ENCODE results near the gene CACNB2.

The CACNB2 gene

GRCh38 chr10:18293536-18294510 is 153.6 kb downstream of the CACNB2 start:
- no peak for DNase-seq
- Mint-ChIP-seq H3K36me3 (ENCODE audit: low read depth) (no peaks in the 10 kb centered on the region), H3K27me3 (peaks cover 8% of the 10 kb centered on the region), H3K9me3 (no peaks in the 10 kb centered on the region), H3K4me1 (ENCODE audit: low read depth) (no peaks in the 10 kb centered on the region), H3K4me3 (no peak overlapping the region), H3K27ac (no peak overlapping the region)

GRCh38 chr10:18294633-18295032 is 154.4 kb downstream of the CACNB2 start:
- no peaks in the 10 kb centered on the region for H3K4me1 Mint-ChIP-seq (ENCODE audit: low read depth)
- no peaks in the 10 kb centered on the region for H3K36me3 Mint-ChIP-seq (ENCODE audit: low read depth)
- DNase-seq = no peak
- H3K4me3 Mint-ChIP-seq = no peak overlapping the region
- H3K27me3 Mint-ChIP-seq = peaks cover 8% of the 10 kb centered on the region
- H3K9me3 Mint-ChIP-seq = no peaks in the 10 kb centered on the region
- H3K27ac Mint-ChIP-seq = no peak overlapping the region

GRCh38 chr10:18297659-18298058 is 157.4 kb downstream of the CACNB2 start:
- Mint-ChIP-seq H3K36me3 (ENCODE audit: low read depth) (no peaks in the 10 kb centered on the region), H3K4me1 (ENCODE audit: low read depth) (no peaks in the 10 kb centered on the region)

GRCh38 chr10:18298256-18298655 is 158.0 kb downstream of the CACNB2 start:
- Mint-ChIP-seq H3K27ac (no peak overlapping the region), H3K4me3 (no peak overlapping the region), H3K36me3 (ENCODE audit: low read depth) (no peaks in the 10 kb centered on the region), H3K4me1 (ENCODE audit: low read depth) (no peaks in the 10 kb centered on the region), H3K27me3 (peaks cover 8% of the 10 kb centered on the region), H3K9me3 (no peaks in the 10 kb centered on the region)
- DNase-seq = no peak

More at GRCh38 chr10:18297659-18298058, 157.4 kb downstream of the CACNB2 start:
- Mint-ChIP-seq H3K27me3 (peaks cover 8% of the 10 kb centered on the region), H3K4me3 (no peak overlapping the region), H3K9me3 (no peaks in the 10 kb centered on the region), H3K27ac (no peak overlapping the region)
- no peak for DNase-seq

- Mint-ChIP-seq H3K9me3 (no peaks in the 10 kb centered on the region), H3K36me3 (ENCODE audit: low read depth) (no peaks in the 10 kb centered on the region), H3K4me3 (no peak overlapping the region), H3K4me1 (ENCODE audit: low read depth) (no peaks in the 10 kb centered on the region), H3K27me3 (no peaks in the 10 kb centered on the region), H3K27ac (no peak overlapping the region)
- no peak for DNase-seq
Measured at GRCh38 chr10:18303851-18304801, 163.9 kb downstream of the CACNB2 start.

GRCh38 chr10:18306031-18306430 is 165.8 kb downstream of the CACNB2 start:
- Mint-ChIP-seq H3K4me3 (no peak overlapping the region), H3K36me3 (ENCODE audit: low read depth) (no peaks in the 10 kb centered on the region), H3K27ac (no peak overlapping the region), H3K27me3 (no peaks in the 10 kb centered on the region), H3K4me1 (ENCODE audit: low read depth) (no peaks in the 10 kb centered on the region), H3K9me3 (no peaks in the 10 kb centered on the region)
- no peak for DNase-seq

GRCh38 chr10:18308600-18308999 is 168.4 kb downstream of the CACNB2 start:
- Mint-ChIP-seq H3K9me3 (no peaks in the 10 kb centered on the region), H3K4me3 (no peak overlapping the region), H3K27ac (no peak overlapping the region), H3K36me3 (ENCODE audit: low read depth) (no peaks in the 10 kb centered on the region), H3K4me1 (ENCODE audit: low read depth) (no peaks in the 10 kb centered on the region), H3K27me3 (no peaks in the 10 kb centered on the region)
- no peak for DNase-seq

- Mint-ChIP-seq H3K4me1 (ENCODE audit: low read depth) (no peaks in the 10 kb centered on the region), H3K9me3 (no peaks in the 10 kb centered on the region), H3K27me3 (peaks cover 3% of the 10 kb centered on the region), H3K27ac (no peak overlapping the region), H3K36me3 (ENCODE audit: low read depth) (no peaks in the 10 kb centered on the region), H3K4me3 (no peak overlapping the region)
- DNase-seq = no peak
Measured at GRCh38 chr10:18310761-18311160, 170.5 kb downstream of the CACNB2 start.

GRCh38 chr10:18312374-18313139 is 172.3 kb downstream of the CACNB2 start:
- Mint-ChIP-seq H3K36me3 (ENCODE audit: low read depth) (no peaks in the 10 kb centered on the region), H3K27me3 (peaks cover 7% of the 10 kb centered on the region), H3K4me1 (ENCODE audit: low read depth) (no peaks in the 10 kb centered on the region), H3K4me3 (no peak overlapping the region), H3K9me3 (no peaks in the 10 kb centered on the region), H3K27ac (no peak overlapping the region)
- no peak for DNase-seq

- H3K4me1 Mint-ChIP-seq (ENCODE audit: low read depth) = no peaks in the 10 kb centered on the region
- H3K27ac Mint-ChIP-seq = no peak overlapping the region
- no peak for DNase-seq
- peaks cover 7% of the 10 kb centered on the region for H3K27me3 Mint-ChIP-seq
- H3K9me3 Mint-ChIP-seq = no peaks in the 10 kb centered on the region
- no peaks in the 10 kb centered on the region for H3K36me3 Mint-ChIP-seq (ENCODE audit: low read depth)
- H3K4me3 Mint-ChIP-seq = no peak overlapping the region
Measured at GRCh38 chr10:18313140-18313530, 172.9 kb downstream of the CACNB2 start.

- Mint-ChIP-seq H3K4me3 (no peak overlapping the region), H3K27me3 (peaks cover 7% of the 10 kb centered on the region), H3K9me3 (no peaks in the 10 kb centered on the region), H3K27ac (no peak overlapping the region), H3K4me1 (ENCODE audit: low read depth) (no peaks in the 10 kb centered on the region), H3K36me3 (ENCODE audit: low read depth) (no peaks in the 10 kb centered on the region)
- DNase-seq = no peak
Measured at GRCh38 chr10:18313626-18314025, 173.4 kb downstream of the CACNB2 start.

- Mint-ChIP-seq H3K27me3 (peaks cover 6% of the 10 kb centered on the region), H3K4me3 (no peak overlapping the region), H3K9me3 (no peaks in the 10 kb centered on the region), H3K36me3 (ENCODE audit: low read depth) (no peaks in the 10 kb centered on the region), H3K4me1 (ENCODE audit: low read depth) (no peaks in the 10 kb centered on the region), H3K27ac (no peak overlapping the region)
- no peak for DNase-seq
Measured at GRCh38 chr10:18319628-18320027, 179.4 kb downstream of the CACNB2 start.

GRCh38 chr10:18321371-18321770 is 181.1 kb downstream of the CACNB2 start:
- Mint-ChIP-seq H3K4me3 (no peak overlapping the region), H3K27ac (no peak overlapping the region), H3K4me1 (ENCODE audit: low read depth) (no peaks in the 10 kb centered on the region), H3K36me3 (ENCODE audit: low read depth) (no peaks in the 10 kb centered on the region), H3K9me3 (no peaks in the 10 kb centered on the region), H3K27me3 (peaks cover 4% of the 10 kb centered on the region)
- DNase-seq = no peak

GRCh38 chr10:18323916-18324315 is 183.7 kb downstream of the CACNB2 start:
- no peak overlapping the region for H3K4me3 Mint-ChIP-seq
- no peaks in the 10 kb centered on the region for H3K27me3 Mint-ChIP-seq
- H3K9me3 Mint-ChIP-seq = no peaks in the 10 kb centered on the region

More at GRCh38 chr10:18323916-18324315, 183.7 kb downstream of the CACNB2 start:
- DNase-seq = no peak
- Mint-ChIP-seq H3K36me3 (ENCODE audit: low read depth) (no peaks in the 10 kb centered on the region), H3K4me1 (ENCODE audit: low read depth) (no peaks in the 10 kb centered on the region), H3K27ac (no peak overlapping the region)

Data from activated T-cell treated with anti-CD3 and anti-CD28 coated beads, Interleukin-2, amount 50 U/mL, for 24 hours (primary cell).